ENCODE data around the gene LRRC37A2.
"Not testable (repeated sequence)": the region's sequence is repeated elsewhere in the genome, so short reads cannot be mapped to it uniquely, and the experiment has no call there.

Gene LRRC37A2

GRCh38 chr17:46512168-46512567 is at the start of gene LRRC37A2:
Gene LRRC37A2 (plus strand): TSS chr17:46512468. CDS start chr17:46512713, 245 bp downstream.
- not testable (repeated sequence) for DNase-seq (ENCODE audit: low spot score)

DNA sequence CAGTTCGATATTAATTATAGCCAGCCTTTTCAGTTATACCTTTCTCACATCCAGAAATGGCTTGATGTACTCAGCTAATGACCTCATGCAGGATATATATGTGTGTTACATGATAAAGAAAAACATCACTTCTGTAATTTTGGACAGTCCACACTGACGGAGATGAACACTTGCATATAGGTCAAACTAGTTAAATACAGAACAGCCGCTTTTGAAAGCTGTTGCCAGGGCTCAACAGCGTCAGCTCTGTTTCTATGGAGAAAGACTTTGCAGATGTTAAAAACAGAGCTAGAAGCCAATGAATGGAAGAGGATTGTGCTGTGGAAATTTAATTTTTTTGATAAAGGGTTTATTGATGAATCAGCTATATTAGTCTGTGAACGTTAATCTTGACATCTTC is 44.6 kb upstream of the LRRC37A2 start:
- DNase-seq (ENCODE audit: low spot score) = not testable (repeated sequence)

DNA sequence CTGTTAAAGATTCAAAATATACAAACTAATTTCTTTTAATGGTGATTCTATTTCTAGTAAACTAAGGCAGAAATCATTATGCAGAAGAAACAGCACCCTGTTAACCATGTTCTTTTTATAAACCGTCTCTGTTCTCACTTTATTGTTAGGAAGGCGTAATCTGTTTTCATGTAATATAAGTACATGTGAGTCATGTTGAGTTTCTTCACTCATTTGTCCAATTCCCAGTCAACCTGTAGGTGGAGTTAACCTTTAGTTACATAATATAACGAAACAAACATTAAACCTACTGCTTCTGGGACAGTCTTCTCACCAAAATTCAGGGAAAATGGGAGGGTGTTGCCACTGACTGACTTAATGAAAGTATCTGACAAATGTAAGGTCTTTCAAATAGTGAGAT is 37.8 kb upstream of the LRRC37A2 start:
- DNase-seq (ENCODE audit: low spot score) = not testable (repeated sequence)

DNA sequence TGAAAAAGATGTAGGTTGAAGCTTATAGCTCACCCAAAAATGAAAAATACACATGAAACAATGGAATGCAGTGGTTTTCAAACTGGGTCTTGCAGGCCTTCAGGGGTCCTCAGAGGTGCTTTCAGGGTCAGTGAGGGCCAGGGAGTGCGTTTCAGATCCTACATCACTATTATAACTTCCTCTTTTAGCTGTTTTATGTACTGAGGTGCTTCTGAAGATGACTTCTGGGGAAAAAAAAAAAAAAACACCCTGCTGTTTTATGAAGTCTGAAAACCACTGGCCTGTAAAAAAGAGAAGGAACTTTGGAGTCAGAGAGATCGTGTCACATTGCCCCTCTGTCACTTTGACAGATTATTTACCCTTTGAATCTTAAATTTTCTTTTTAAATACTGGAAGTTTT is 36.7 kb upstream of the LRRC37A2 start:
- not testable (repeated sequence) for DNase-seq (ENCODE audit: low spot score)

DNA sequence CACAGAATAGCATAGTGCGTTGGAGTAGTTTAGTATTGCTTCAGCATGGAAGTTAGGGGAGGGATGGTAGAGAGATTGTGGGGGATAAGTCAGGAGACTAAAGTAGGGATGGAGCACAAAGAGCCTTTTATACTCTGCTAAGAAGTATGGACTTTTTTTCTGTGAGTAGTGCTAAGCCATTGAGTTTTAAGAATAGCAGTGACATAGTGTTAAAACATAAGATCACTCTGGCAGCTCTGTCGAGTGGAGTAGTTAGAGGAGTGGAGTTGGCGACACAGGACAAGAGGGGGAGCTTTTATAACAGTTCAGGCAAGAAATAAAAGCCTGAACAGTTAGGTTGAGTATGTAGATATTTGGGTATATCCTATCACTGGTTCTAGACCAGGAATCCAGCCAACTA is 33.4 kb upstream of the LRRC37A2 start:
- not testable (repeated sequence) for DNase-seq (ENCODE audit: low spot score)

- not testable (repeated sequence) for DNase-seq (ENCODE audit: low spot score)
Observed at GRCh38 chr17:46481310-46481709, 31.0 kb upstream of the LRRC37A2 start.

- DNase-seq (ENCODE audit: low spot score) = not testable (repeated sequence)
Observed at GRCh38 chr17:46492021-46492420, 20.2 kb upstream of the LRRC37A2 start.

GRCh38 chr17:46499437-46500139 is 12.7 kb upstream of the LRRC37A2 start:
- not testable (repeated sequence) for DNase-seq (ENCODE audit: low spot score)

DNA sequence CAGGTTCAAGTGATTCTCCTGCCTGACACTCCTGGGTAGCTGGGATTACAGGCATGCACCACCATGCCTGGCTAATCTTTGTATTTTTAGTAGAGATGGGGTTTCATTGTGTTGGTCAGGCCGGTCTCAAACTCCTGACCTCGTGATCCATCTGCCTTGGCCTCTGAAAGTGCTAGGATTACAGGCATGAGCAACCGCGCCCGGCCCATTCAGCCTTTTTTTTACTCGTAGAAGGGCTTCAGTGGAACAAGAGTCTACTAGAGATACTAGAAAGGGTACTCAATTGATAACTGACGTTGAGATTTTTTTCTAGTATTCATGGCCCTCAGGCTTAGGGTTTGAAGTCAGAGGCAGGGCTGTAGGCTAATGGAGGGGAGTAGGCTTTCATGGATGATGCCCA is 6.4 kb upstream of the LRRC37A2 start:
- not testable (repeated sequence) for DNase-seq (ENCODE audit: low spot score)

DNA sequence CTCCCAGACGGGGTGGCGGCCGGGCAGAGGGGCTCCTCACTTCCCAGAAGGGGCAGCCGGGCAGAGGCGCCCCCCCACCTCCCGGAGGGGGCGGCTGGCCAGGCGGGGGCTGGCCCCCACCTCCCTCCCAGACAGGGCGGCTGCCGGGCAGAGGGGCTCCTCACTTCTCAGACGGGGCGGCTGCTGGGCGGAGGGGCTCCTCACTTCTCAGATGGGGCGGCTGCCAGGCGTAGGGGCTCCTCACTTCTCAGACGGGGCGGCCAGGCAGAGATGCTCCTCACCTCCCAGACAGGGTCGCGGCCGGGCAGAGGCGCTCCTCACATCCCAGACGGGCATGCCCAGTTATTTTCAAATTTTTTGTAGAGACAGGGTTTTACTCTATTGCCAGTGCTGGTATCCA is 22.4 kb downstream of the LRRC37A2 start:
- DNase-seq (ENCODE audit: low spot score) = not testable (repeated sequence)

DNA sequence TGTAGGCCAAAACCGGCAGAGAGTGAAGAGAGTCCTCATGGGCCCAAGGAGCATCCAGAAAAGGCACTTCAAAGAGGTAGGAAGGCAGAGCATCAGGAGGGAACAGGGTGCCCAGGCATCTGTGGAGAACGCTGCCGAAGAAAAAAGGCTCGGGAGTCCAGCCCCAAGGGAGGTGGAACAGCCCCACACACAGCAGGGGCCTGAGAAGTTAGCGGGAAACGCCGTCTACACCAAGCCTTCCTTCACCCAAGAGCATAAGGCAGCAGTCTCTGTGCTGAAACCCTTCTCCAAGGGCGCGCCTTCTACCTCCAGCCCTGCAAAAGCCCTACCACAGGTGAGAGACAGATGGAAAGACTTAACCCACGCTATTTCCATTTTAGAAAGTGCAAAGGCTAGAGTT is 36.3 kb downstream of the LRRC37A2 start:
- not testable (repeated sequence) for DNase-seq (ENCODE audit: low spot score)

DNA sequence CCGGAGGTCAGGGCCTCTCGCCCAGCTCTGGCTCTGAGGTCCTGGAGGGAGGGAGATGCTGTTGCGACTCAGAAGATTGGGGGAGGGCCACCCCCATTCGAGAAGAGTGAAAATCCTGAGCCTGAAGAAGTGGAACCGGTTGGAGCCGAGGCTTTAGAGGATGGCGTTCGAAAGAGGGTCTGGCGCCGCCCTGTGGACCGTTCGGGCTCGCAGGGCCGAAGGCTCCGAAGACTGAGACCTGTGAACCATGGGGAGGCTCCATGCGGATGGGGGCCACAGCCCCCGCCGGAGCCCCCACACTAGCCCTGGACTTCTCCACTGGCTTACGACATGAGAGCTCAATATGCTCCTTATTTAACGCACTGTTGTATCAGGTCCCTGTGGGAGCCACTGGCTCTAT is 46.9 kb downstream of the LRRC37A2 start:
- not testable (repeated sequence) for DNase-seq (ENCODE audit: low spot score)

DNA sequence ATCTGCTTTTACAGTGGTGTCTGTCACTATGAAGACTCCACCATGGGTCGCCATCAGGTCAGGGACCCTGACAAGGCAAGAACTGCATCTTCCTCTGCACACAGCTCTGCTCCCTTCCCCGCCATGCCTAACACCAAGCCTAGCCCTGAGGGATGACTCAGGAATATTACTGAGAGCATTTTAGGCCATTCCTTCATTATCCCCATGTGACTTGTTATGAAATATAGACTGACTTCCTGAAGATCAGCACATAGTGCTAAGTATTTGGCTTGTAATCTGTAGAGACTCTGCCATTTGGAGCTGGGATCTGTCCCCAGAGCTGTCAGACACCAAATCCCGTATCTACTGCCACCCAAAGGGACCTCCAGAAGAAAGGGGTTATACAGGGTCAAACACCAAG is 47.8 kb downstream of the LRRC37A2 start:
- DNase-seq (ENCODE audit: low spot score) = not testable (repeated sequence)

- not testable (repeated sequence) for DNase-seq (ENCODE audit: low spot score)
Observed at GRCh38 chr17:46566284-46566683, 54.0 kb downstream of the LRRC37A2 start.

DNA sequence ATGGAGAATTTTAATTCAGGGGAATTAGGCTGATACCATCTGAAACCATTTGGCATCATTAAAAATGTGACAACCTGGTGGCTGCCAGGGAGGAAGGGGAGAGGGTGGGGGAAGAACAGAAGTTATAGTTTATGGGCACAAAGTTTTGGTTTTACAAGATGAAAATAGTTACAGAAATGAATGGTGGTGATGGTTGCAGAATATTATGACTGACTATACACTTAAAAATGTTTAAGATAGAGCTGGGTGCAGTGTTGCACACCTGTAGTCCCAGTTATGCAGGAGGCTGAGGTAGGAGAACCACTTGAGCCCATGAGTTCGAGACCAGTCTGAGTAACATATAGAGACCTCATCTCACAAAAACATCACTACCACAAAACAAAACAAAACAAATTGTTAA is 54.7 kb downstream of the LRRC37A2 start:
- DNase-seq (ENCODE audit: low spot score) = not testable (repeated sequence)

DNA sequence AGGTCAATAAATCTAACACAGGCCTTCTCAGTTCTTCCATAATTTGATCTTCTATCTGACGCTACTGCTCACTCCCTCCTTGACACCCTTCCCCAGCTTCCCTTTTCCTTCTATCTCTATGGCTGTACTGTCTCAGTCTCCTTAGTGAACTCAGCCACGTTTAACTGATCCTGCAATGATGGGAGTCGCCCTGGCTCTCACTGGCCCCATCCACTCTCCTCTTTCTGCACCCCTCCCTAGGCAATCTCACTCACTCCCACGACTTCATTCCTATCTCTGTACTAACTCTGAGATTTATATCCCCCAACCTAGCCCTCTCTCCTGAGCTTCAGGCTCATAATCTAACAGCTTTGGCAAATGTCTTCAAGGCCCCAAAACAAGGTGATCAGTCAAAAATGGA is 59.5 kb downstream of the LRRC37A2 start:
- not testable (repeated sequence) for DNase-seq (ENCODE audit: low spot score)

DNA sequence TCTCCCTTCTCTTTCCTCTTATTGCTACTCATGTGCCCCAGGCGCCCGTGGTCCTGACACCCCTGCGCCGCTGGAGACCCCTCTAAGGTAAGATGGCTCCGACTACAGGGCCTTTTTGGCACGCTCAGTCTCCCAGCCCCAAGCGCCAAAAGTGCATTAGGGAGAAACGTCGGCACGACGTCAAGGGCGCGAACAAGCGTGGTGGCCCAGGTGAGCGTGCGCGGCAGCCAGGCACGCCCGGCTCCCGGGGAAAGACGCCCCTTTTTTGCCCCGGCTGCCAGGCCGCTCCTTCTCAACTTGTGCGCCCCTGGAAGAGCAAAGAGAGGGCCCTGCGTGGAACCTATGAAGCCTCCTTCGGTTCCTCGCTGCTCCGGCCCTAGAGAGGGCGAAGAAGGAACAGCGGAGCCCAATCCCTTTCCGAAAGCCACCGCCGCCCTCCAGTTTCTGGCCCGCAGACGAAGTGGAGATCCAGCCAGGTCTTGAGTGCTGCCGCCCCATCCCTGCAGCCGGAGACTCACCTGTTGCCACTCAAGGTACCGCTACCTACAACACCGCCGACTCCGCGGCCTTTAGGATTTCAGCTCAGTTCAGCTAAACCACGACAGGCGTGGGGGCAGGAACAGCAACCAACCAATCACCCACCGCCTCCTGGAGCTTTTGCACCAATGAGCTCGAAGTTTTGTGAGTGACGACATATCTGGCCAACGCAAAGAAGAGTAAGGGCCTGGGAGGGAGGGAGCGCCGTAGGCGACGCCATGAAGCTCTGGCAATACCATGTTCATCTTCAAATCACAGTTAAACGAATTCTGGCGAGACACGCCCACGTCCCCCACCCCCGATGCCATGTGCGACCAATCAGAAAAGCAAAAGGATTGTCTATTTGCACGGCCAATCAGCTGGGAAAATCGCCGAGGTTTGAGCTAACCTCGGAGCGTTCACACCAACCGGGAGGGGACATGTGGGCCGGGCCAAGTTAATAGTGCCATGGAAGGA is 67.1 kb downstream of the LRRC37A2 start, which contains the start of gene ARL17A:
Gene ARL17A (minus strand): TSS at position 609 of the 993 bp plus-strand sequence. CDS start 3,369 bp downstream, outside the sequence.
- DNase-seq (ENCODE audit: low spot score) = not testable (repeated sequence)

DNA sequence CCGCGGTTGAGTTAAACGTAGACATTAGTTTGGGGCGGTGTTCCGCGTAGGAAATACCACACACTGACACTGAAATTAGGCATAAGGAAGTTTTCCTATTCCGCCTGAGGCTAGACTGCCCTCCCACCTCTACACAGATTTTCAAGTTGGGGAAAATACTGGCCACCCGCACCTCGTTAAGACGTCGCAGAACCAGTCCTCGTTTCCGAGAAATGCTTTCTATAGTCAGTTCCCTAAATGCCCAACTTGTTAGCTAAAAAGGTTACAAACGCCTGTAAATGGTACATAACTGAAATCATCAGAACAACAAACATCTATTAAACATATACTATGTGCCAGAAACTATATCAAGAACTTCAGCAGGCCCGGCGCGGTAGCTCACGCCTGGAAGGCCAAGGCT is 67.8 kb downstream of the LRRC37A2 start:
- DNase-seq (ENCODE audit: low spot score) = not testable (repeated sequence)

DNA sequence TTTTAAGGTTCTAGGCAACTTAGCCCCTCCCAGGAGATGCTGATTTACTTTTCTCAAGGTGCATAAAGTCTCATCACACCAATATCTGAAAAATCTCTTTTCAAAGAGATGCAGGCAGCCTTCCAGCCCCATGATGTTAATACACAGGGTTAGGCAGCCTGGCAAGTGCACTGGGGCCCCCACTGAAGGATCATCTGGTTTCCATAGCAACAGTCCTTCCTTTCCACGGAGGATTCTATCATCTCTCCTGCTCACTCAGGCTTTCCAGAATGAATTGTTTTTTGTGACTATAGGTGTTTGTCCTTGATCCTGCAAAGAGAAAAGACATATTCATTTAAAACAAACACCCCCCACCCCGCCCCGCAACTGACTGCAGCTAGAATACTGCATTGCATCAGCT is 73.2 kb downstream of the LRRC37A2 start:
- not testable (repeated sequence) for DNase-seq (ENCODE audit: low spot score)

- DNase-seq (ENCODE audit: low spot score) = not testable (repeated sequence)
Observed at GRCh38 chr17:46590157-46591146, 78.2 kb downstream of the LRRC37A2 start, which contains the start of gene NSF. Gene NSF (plus strand): TSS chr17:46590669. CDS start chr17:46590776, 107 bp downstream.

DNA sequence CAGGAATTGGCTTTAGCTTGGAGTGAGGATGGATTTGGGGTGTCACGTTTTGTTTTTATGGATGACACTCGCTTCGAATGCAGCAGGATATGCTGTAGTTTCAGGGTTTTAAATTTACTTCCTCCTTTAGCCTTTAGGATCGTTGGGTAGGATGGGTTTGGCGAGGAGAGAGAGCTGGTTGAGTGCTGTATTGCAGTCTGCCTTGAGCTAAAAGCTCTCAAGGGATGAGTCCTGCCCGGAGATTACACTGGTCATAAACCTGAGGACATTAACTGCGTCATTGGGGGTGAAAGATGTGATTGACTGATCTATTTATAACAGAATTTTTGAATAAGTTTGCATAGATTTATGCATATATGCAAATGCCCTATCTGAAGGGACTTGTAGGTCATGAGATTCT is 79.1 kb downstream of the LRRC37A2 start:
- not testable (repeated sequence) for DNase-seq (ENCODE audit: low spot score)
